Cerebellar cortex (tissue), 1 donor: ENCODE results near the gene SCAF11.

Experiments used
- DNase-seq: peaks from one replicate; pipeline ENCODE4 v3.0.0-alpha.2; 2015; ENCODE audit warnings: low spot score

The SCAF11 gene

GRCh38 chr12:45978108-45978507, 12.3 kb downstream of the SCAF11 start:
- DNase-seq: no peak

GRCh38 chr12:45977620-45978019, 12.8 kb downstream of the SCAF11 start:
- no peak for DNase-seq

- DNase-seq: no peak
Measured at GRCh38 chr12:45975506-45975905, 14.9 kb downstream of the SCAF11 start.

- no peak for DNase-seq
Measured at GRCh38 chr12:45974883-45975282, 15.5 kb downstream of the SCAF11 start.

DNA sequence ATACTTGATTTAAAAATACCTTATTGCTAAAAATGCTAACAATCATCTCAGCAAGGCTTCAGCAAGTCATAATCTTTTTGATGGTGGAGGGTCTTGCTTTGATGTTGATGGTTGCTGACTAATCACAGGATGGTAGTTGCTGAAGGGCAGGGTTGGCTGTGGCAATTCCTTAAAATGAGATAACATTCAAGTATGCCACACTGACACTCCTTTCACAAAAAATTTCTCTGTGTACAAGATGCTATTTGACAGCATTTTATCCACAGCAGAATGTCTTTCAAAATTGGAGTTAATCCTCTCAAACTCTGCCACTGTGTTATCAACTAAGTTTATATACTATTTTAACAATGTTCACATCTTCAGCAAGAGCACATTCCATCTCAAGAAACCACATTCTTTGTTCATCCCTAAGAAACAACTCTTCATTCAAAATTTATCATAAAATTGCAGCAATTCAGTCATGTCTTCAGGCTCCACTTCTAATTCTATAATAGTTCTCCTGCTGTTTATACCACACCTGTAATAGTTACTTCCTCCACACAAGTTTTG, 16.1 kb downstream of the SCAF11 start:
- DNase-seq: no peak

GRCh38 chr12:45973526-45973925, 16.8 kb downstream of the SCAF11 start:
- no peak for DNase-seq

DNA sequence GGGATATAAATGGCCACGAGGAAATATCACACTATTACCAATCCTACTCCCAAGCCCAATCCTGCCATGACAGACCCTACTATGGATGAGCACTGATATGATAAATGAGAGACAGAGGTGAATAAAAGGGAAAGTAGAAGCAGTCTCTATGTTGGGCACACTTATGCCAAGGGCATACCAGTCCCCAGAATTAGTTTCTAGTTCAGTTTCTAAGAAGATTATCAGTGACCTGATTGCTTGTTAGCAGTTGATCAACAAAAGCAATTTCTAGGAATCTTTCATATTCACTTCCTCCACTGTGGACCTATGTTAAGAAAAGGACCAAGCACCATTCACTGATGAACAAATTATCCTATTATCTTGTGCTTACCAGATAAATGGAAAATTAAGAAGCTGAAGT, 20.0 kb downstream of the SCAF11 start:
- DNase-seq: no peak

- no peak for DNase-seq
Measured at GRCh38 chr12:45969084-45969483, 21.3 kb downstream of the SCAF11 start.

GRCh38 chr12:45966486-45966885, 23.9 kb downstream of the SCAF11 start:
- no peak for DNase-seq

DNA sequence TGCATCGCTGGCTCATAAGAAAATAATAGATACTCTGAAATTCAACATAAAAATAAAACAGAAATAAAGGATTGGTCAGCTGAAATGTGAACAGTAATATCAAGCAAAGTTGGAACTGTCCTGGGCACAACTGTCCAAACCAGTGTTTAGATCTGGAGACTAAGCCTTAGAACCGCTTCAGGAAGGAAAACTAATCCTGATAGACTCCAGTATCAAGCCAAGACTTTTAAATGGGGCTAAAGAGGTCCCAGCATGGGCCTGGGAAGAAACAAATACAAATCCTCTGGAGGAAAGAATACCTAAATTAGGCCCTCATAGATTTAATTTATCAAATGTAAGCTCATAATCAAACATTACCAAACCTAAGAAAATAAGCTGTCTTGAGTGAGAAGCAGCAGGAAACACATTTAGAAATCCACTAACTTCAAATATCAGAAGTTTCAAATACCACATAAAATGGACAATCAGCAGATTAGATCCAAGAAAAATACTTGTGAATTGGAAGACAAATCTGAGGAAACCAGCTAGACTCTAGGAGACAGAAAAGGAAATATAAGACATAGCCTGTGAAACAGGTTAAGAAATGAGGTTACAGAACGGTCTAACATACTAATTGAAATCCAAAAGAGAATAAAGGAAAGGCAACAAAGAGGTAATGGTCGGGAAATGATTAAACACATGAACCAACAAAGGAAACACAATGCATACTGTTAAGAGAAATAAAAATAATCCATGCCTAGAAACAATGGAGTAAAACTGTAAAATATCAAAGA, 27.6 kb downstream of the SCAF11 start:
- no peak for DNase-seq

DNA sequence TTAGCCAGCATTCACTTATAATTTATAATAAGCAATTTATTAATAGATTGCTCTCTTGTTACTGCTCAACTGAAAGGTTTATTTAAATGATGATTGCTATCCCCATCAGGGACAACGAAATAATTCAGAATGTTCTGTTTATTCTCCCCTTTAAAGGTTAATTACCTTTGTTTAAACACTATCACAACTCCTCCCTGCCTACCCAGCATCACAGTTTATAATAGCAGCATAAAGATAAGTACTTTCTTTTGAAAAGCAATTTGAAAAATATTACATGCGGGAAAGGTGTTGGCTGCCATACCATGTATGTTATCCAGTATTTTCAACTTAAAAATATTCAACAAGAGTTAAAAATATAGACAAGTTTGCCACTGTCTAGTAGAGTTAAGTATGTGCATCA, 30.6 kb downstream of the SCAF11 start:
- no peak for DNase-seq

- DNase-seq: no peak
Measured at GRCh38 chr12:45959025-45959424, 31.3 kb downstream of the SCAF11 start.

- no peak for DNase-seq
Measured at GRCh38 chr12:45948546-45948945, 41.8 kb downstream of the SCAF11 start.

GRCh38 chr12:45946435-45946834, 43.9 kb downstream of the SCAF11 start:
- DNase-seq: no peak

GRCh38 chr12:45944771-45945170, 45.6 kb downstream of the SCAF11 start:
- no peak for DNase-seq

DNA sequence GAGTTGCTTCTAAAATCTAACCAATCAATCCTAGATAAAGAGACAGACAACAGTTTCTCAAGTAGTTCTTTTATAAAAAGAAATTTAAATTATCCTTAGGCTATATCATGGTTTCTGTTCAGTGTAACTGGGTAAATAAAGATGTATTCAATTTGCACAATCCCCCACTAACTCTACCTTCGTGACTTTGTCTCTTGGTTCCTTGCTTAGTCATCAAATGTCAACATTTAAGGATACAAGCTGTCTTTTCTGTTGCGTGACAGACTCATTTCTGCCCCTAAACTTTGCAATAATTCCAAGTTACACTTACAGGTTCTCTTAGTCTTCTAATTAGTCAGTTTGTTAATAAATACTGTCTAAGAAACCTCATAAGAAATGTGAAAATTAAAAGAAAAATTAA, 50.6 kb downstream of the SCAF11 start:
- DNase-seq: no peak

- DNase-seq: no peak
Measured at GRCh38 chr12:45938566-45938965, 51.8 kb downstream of the SCAF11 start.

GRCh38 chr12:45934956-45935355, 55.4 kb downstream of the SCAF11 start:
- DNase-seq: no peak

DNA sequence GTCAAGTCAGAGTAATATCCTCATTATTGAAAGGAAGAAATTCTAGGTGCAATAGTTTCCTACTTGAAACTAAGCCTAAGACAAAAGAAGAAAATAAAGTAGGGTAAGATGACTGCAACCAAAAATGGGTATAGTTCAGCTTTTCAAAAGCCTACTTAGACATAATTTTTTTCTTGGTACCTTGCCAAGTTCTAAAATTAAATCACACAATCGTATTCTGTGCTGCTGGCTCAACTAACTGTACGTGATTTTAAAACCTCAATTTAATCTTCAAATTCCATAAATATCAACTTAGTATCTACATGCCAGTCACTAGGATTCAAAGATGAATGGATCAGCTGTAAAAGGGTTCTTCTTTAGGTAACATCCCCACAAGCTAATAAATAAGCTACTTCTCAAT, 56.9 kb downstream of the SCAF11 start:
- no peak for DNase-seq

- no peak for DNase-seq
Measured at GRCh38 chr12:45930369-45930768, 60.0 kb downstream of the SCAF11 start.

- DNase-seq: no peak
Measured at GRCh38 chr12:45928309-45928708, 62.1 kb downstream of the SCAF11 start.

GRCh38 chr12:45918818-45919217, 71.6 kb downstream of the SCAF11 start:
- no peak for DNase-seq

GRCh38 chr12:45915405-45915804, 75.0 kb downstream of the SCAF11 start:
- no peak for DNase-seq

GRCh38 chr12:45914090-45914489, 76.3 kb downstream of the SCAF11 start:
- peak; percentile 26 for DNase-seq
